ENCODE results near the gene FCSK.
"Not testable (repeated sequence)": the region's sequence is repeated elsewhere in the genome, so short reads cannot be mapped to it uniquely, and the experiment has no call there.

FCSK gene

DNA sequence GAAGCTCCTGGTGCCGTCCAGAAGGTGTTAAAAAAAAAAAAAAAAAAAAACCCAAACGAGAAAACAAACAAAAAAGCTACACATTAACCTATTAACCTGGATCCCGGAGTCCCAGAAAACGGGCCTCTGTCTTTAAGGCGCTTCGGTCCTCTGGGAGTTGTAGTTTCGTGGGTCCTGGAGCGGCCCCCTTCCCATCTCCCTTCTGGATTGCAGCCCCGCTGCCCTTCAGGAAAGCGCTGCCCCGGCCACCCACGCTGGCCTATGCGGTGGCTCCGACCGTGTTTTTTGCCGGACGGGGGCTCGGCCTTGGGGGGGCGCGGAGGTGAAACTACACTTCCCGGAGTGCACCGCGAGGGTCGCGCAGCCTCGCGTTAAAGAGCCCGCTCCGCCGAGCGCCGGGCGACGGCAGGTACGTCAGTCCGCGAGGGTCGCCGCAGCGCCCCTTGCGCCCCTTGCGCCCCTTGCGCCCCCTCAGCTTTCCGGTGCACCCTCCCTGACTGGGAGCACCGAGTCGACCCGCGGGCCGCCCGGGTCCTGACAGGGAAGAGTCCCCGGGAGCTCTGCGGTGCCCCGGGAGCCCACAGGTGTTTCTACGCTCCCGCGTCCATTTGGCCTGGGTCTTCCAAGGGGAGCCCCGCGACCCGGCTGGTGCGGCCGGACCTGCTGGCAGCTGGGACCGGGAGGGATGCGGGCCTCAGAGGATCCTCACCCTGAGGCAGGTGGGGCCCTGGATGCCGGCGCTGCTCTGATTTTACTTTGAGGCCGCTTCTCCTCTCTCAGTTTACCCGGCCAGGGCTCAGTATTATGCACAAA is at the start of gene FCSK:
TSS of gene FCSK (plus strand) at position 374 of the 813 bp plus-strand sequence. CDS start 8,596 bp downstream, outside the sequence.
- peak; percentile 37 to 53 for DNase-seq (ENCODE audit: low read depth in 2 of 2)

DNA sequence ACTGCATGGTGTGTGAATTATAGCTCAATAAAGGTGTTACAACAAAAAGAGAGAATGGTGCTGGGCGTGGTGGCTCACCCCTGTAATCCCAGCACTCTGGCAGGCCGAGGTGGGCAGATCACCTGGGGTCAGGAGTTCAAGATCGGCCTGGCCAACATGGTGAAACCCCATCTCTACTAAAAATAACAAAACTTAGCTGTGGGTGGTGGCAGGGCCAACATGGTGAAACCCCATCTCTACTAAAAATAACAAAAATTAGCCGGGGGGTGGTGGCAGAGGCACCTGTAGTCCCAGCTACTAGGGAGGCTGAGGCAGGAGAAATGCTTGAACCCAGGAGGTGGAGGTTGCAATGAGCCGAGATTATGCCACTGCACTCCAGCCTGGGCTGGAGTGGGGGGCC is 48.3 kb upstream of the FCSK start:
- not testable (repeated sequence) for DNase-seq (ENCODE audit: low read depth in 2 of 2)

DNA sequence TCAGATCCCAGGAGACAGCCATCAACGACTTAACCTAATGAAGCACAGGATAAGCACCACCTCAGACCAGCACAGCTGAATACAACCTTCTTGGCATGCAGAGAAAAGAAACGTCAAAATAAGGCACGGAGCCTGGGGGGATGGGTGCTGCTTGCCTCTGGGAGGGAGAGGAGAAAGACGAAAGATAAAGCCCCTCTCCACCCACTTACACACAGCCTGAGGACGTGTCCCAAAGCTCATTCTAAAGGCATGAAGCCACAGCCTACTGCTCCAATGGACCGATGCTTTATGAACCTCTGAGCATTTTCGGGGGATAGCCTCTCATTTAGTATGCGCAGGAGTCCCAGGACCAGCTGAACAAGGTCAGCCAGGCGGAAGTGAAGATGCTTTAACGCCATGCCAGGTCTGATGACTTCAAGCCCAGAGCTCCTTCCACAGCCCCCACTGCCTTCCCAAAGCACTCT is 46.6 kb upstream of the FCSK start:
- no peak for DNase-seq (ENCODE audit: low read depth in 2 of 2)

DNA sequence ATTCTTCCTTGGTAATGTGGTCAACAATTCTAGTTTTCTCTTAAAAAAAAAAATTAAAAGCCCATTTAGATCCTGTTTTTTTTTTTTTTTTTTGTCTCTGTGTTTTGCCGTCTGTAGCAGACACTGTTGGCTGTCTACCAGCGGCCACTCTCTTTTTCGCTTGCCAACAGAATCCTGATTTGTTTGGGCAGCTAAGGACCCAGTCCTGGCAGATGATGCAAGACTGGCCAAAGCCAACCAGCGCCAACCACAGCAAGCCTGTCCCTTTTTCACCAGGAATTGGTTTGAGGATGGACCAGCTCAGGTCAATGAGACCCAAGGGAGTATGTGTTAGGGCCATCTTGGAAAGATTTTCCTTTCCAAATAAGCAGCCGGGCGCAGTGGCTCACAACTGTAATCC is 43.7 kb upstream of the FCSK start:
- DNase-seq (ENCODE audit: low read depth in 2 of 2): no peak

DNA sequence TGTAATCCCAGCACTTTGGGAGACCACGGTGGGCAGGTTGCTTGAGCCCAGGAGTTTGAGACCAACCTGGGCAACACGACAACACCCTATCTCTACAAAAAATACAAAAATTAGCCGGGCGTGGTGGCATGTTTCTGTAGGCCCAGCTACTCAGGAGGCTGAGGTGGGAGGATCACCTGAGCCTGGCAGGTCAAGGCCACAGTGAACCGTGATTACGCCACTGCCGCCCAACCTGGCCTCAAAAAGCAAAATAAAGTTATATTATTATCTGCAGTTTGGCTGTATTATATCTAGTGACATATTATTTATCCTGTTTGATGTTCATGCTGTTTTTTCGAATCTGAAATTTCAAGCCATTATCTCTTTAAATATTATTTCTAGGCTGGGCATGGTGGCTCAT is 42.0 kb upstream of the FCSK start:
- DNase-seq (ENCODE audit: low read depth in 2 of 2): no peak

DNA sequence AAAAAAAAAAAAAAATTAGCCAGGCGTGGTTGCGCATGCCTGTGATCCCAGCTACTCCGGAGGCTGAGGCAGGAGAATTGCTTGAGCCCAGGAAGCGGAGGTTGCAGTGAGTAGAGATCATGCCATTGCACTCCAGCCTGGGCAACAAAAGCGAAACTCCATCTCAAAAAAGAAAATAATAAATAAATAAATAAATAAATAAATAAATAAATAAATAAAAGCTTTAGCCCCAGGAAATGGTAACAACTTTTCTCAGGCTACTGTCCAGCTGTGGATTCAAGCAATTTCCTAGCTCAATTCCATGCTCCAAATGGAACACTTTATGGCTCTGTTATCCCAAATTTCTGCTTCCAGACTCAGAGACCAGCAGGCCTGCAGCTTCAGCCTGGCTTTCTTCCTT is 40.8 kb upstream of the FCSK start:
- not testable (repeated sequence) for DNase-seq (ENCODE audit: low read depth in 2 of 2)

DNA sequence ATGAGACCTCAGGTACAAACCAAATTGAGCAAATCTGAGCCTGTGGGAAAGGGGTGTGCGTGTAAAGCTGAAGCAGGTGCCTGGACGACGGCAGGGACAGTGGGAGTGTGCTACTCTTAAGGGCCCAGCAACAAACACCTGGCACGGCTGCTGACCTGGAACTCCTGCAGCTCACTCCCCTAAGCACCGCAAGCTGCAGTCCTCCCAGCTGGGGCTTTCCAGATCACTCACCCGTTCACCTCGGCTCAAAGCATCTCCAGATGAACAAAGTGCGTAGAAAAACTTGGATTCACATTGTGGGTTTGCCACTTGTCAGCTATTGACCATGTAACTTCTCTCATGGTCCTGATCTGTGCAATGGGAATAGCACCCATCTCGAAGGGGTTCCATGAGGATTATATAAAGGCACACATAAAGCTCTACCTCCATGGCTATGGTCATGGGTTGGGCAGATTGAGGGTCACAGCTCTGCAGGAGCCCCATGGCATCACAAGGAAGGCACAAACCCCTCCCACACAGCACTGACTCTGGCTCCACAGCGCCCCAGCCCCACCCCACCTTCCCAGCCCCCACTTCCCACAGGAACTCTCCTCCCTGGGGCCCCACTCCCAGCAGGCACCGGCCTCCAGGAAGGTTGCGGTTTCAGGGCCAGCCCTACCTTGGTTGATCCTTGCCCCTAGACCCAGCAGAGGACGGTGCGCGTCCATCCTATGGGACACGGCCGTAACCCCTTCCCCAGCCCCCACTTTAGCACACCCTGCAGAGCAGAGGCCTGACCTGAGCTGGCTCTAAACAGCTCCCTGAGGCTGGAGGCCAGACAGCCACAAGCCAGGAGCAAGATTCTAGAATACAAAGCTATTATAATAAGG is 37.4 kb upstream of the FCSK start:
- no peak for DNase-seq (ENCODE audit: low read depth in 2 of 2)

DNA sequence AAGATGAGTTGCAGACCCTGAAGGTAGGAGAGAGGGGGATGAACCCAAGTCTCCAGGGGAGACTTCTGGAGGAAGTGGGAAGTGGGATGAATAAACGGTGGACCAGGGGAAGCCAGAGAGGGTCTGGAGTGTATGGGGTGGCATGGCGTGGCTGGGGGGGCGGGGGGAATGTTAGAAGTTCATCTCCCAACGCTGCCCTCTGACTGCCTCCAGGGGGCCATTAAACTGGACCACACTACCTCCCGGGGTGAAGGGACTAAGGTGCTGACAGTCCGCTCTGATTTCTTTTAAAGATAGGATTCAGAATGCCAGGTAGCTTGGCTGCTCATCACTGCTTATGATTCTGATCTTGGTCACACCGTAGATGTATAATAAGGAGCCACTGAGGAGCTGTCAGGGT is 36.7 kb upstream of the FCSK start:
- no peak for DNase-seq (ENCODE audit: low read depth in 2 of 2)

DNA sequence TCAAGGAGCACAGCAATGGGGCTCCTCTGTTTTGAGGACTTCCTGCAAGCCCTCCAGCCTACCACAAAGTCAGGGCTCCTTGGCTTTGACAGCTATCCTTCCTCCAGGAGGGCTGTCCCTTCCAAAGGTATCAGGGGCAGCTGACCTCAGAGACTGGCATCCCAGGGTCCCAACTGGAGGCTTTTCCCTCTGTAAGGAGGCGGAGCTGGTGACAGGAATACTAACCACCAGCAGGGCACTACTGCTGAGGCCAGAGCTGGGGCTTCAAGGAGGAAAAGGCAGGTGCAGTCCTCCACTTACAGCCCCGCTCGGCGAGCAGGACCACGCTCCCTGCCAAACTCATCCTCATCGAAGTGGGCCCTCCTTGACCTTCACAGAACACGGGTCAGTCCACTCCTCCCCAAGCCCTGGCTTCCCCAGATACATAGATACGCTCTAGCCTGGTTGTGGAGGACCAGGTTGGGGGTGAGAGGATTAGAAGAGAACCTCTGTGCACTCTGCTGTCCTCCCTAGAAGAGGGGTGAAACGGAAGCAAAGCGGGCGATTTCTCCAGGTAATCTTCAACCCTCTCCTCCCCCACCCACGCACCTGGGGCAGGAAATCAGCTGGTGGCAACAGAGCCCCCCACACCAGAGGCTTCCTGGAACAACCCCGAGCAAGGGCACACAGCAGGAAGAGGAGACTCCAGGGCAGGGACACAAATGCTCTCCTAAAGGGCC is 36.0 kb upstream of the FCSK start:
- no peak for DNase-seq (ENCODE audit: low read depth in 2 of 2)

DNA sequence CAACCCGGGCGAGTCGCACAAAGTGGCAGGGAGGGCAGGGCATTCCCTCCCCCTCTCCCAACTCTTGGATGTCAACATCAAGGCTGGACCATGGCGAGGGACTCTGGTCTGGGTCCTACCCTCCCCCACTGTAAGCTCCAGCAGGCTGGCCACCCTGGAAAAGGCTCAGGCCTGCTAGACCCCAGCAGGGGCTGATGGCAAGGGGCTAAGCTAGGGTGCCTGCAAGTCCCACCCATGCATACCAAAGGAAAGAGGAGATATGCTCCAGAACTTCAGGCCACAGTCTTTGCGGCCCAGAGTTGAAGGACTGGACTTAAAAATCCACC is 35.4 kb upstream of the FCSK start:
- DNase-seq (ENCODE audit: low read depth in 2 of 2): no peak

DNA sequence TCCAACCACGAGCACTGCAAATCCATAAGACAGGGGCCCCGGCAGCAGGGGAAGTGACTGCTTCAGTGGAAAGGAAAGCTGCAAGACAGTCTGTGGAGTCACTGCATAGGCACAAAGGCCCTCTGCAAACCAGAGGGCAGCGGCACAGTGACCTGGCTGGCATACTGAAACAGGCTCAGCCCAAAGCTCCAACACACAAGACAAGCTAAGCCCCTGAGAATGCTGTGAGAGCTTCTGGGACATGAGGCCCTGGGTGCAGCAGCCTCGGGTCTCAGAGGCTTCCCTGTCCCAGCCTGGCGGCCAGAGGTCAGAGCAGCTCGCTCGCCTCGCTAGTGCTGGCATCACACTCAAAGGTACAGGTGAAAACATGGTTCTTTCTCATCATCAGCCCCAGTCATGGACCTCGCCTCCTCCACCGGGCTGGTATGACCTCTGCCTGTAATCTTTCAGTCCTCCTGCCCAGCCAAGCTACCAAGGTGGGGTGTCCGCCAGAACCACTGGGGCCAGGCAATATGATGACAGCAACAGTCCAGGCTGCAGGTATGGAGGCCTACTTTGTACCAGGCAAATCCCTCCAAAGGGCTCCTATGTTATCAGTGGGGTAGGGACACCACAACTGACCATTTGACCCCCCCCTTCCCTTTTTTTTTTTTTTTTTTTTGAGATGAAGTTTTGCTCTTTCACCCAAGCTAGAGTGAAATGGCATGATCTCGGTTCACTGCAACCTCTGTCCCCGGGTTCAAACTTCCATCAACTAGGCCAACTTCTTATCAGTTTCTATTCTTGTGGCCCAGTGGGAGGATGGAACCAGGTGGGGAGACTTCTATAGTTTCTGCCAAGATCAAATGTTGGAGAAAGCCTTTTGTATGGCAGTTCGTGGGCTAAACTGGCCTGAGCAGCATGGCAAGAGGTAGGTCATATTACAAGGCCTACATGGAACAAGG is 34.7 kb upstream of the FCSK start:
- no peak for DNase-seq (ENCODE audit: low read depth in 2 of 2)

DNA sequence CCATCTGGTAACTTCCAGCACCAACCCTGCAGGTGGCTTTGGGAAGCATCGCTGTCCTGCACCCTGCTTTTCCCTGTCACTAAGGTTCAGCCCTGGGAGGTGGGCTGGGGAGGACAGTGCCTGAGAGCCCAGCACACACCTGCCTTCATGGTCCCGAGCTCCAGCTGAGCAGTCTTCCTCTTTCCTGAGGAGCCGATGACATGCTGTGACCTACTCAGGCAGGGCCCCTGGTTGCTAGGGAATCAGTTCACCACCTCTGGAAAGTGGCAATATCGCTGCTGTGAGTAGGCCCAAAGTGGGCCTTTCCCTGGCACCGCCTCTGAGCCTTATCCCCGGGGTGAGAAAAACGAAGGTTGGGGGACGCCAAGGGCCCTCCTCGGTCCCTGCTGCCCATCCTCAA is 33.4 kb upstream of the FCSK start:
- DNase-seq (ENCODE audit: low read depth in 2 of 2): no peak

DNA sequence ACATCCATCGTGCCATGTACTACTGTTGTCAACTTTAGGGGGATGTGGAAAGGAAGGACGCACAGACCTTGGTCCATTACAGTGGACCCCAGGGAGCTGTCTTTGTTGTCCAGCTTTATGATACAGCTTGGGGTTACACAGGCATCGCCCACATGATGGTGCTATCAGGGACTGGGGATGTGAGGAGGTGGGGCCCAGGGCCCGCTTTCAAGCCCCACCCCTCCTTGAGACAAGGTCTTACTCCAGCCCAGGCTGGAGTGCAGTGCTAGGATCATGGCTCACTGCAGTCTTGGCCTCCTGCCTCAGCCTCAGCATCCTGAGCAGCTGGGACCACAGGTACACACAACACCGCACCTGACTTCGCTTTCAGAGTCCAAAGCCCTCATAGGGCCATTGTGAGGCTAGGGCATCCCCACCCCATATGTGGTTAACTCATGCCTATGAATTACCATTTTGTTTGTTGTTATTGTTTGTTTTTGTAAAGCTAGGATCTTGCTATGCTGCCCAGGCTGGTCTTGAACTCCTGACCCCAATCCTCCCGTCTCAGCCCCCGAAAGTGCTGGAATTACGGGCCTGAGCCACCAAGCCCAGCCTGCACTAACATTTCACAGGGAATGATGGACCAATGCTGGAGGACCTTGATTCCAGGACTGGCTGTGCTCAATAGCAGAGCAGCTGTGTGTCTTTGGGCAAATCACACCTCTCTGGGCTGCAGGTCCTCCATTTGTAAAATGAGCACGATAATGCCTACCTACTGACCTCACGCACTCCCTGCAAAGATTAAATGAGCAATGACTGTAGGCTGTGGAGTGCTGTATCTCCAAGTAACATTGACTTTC is 32.7 kb upstream of the FCSK start:
- DNase-seq (ENCODE audit: low read depth in 2 of 2): no peak

DNA sequence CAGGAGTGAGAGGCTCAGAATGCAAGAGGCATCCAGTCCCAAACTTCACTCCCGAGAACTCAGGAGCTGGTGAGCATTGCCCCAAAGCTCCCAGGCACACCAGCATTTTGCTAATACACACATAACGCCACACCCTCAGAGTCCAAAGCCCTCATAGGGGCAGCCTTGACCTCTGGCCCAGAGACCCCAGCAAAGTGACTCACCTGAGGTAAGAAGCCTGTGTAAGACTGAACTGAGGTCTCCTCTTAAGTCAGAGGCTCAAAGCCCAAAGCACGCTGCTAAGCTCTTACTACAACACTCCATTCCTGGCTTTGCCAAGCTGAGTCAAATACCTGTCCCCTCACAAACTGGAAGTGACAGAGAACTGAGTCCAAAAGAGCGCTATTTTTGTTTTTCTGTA is 31.9 kb upstream of the FCSK start:
- DNase-seq (ENCODE audit: low read depth in 2 of 2): no peak

DNA sequence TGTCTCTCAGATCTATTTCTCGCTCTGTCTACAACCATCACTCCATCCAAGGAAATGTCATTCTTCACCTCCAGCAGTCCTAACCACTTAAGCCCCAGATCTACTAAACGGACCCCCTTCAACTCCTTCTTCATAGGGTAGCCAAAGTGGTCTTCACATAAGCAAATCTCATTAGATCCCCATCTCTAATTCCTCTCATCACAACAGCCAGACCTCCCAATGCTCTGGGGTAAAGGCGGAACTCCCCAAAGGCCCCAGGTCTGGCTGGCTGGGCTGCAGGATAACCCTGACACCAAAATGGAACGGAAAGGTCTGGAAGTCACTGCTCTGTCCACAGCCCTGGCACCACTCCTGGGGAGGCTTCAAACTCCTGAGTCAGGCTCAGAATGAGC is 26.6 kb upstream of the FCSK start:
- DNase-seq (ENCODE audit: low read depth in 2 of 2): no peak

DNA sequence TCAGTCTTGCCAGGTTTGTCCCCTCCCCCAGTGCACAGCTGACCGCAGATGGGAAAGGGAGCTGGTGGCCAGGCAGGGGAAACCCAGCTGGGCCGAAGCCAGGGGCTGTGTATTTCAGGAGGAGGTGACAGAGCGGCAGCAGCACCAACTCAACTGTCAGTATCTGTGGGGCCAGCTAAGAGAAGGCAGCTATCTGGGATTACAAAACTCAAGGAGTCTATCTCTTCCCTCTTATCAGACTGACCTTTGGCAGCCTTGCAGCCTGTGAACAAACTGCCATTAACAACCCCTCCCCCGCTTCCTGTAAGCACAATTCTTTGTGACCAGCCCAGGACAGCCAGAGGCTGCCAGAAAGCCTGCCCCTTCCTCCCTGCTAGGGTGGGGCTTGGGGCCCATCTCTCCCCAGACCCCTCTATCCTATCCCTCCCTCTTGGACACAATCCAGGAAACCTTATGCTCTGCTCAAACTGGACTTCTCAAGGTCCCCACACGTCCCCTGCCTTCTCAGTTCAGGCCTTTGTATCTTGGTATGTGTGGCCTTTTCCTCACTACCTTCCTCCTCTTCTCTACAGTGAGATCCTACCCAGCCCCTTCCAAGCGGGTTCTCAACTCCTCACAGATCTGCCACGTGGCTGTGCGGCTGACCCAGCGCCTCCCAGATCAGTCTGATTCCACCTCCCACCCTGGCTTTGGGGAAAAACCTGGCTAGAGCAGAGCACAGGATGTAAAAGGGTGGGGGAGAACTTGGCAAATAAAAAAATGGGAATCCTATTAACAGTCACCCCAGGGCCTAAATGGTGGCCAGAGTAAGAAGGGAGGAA is 26.0 kb upstream of the FCSK start:
- peak in 1 of 2 donors; percentile 40 for DNase-seq (ENCODE audit: low read depth in 2 of 2)

DNA sequence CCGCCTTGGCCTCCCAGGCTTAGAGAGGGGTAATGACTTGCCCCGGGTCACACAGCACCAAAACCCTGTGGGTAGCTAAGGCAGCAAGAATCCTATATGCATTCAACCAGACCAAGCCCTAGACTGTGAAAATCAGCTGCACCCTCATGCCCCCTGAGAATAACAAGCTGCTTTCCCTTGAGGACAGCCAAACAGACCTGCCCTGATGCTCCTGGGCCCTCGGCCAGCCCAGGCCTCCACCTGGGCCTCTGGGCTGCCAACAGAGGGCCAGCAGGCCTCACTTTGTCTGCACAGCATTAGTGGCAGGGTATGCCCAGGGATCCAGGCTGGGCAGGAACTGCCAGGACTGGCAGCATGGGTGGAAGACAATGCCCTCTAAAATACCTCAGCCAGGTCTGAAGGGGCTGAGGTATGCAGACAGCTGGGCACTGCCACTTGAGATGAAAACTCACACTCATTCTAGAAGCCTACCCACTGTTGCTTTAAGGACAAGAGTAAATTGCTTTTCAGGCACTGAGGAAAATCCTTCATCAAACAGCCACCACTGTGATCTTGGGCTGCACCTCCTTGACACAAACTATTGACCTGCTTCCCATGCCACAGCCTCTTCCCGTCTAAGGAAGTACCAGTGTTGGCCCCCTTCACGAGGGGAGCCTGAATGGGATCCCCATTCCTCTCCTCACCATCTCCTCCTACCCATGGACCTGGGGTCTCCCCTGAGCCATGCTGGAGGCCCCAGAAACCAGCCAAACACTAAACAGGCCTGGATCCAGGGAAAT is 24.3 kb upstream of the FCSK start:
- DNase-seq (ENCODE audit: low read depth in 2 of 2): no peak

DNA sequence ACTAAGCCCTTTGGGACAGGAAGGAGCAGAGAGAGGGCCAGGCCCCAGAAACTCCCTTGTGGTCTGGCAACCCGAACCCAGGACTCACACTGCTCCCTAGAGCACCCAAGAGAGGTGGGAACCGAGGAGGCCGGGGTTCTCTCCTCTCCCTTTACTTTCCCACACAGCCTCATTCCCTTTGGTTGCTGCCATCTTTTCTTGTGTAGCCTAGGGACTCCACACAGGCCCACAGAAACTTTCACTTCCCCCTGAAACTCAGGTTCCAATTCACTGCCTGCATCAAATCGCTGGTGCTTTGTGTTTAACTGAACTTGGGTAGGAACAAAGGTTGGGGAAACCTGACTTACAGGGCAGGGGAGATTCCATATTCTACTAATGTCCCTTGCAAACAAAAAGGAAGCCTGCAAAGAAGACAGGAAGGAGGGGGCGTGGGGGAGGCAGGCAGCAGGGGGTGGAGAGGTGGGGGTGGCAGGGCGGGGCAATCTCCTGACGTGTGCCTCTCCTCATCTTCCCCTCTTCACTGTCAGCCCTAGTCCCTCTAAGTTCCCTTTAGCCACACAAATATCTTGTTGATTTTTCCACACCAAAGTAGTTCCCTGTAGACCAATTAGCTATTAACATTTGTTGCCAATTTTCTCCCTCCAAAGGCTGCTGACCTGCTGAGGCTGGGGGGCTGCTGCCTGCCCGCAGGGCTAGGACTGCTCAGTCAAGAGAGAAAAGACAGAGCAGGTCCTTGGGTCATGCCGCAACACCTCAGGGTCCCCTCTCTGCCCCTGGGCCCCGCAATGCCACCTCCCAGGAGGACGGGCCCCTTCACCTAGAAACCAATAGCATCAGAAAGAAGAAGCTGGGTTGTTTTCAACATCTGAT is 23.5 kb upstream of the FCSK start:
- peak; percentile 32 to 47 for DNase-seq (ENCODE audit: low read depth in 2 of 2)
